ENCODE data around the gene PAPPA.

Gene PAPPA

DNA sequence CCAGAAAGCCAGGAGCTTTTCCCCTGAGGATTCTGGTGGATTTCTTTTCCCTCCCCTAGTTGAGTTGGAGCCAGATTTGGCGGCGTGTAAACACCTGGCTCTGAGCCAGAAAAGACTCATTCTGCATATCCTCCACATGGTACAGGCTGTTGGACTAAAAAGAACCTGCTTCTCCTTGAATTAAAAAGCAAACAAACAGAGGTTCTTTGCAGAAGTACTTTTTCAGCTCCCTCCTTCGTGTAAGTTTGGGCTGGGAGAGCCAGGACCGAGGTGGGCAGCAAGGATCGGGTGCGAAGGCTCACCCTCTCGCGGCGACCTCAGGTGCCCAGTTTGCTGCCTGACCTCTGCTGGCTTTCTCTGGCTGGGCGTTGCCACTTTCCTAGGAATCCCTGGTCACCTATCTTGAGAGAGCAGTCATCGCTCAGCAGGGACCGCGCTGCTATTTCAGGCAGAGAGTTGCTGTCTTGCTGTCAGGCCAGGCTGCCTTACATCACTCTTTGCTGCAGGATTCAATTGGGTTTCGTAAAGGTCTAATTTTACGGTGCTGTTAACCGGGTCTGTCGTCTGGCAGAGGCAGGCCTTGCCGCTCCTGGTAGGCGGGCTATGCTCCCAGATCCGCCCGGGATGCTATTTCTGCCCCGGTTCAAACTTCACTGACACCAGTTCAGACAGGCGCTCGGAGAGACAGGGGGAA is 3.2 kb downstream of the PAPPA start:
- Mint-ChIP-seq H3K4me3 (no peak overlapping the region), H3K4me1 (ENCODE audit: low read depth) (no peaks in the 10 kb centered on the region), H3K36me3 (ENCODE audit: low read depth) (no peaks in the 10 kb centered on the region), H3K27ac (no peak overlapping the region), H3K9me3 (no peaks in the 10 kb centered on the region), H3K27me3 (peaks cover 62% of the 10 kb centered on the region)
- intact Hi-C loops (cut with micrococcal nuclease) = no loop called here

DNA sequence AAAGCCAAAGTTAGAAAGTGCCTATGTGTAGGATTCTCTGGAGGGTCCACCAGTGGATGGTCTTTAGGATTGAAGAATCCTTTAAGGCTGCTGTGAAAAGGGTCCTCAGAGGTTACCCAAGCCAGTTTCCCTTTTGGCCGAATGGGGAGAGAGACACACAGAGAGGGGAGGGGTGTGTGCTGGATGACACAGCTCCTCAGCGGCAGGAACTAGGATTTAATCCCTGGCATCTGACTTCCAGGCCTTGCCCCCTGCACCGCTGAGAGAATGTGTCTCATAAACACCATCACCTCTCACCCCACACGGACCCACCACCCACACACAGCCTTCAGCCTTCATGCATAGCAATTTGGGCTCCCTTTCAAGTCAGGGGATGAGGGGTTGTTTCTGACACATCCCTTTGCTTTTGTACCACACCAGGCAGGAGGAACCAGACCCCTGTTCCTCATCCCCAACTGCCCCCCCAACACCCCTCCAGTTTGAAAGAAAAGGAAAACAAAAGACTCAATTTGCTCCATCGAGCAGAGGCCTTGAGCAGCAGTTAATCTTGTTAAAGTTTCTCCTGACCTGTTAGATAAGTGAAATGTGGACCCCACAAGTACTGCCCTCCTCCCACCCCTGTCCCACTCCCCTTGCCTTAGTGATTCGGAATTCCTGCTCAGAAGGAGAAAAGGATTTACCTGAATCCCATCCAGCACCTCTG is 4.0 kb downstream of the PAPPA start:
- no peaks in the 10 kb centered on the region for H3K4me1 Mint-ChIP-seq (ENCODE audit: low read depth)
- H3K36me3 Mint-ChIP-seq (ENCODE audit: low read depth) = no peaks in the 10 kb centered on the region
- intact Hi-C loops (cut with micrococcal nuclease) = no loop called here
- no peak overlapping the region for H3K27ac Mint-ChIP-seq
- peaks cover 55% of the 10 kb centered on the region for H3K27me3 Mint-ChIP-seq
- H3K9me3 Mint-ChIP-seq = no peaks in the 10 kb centered on the region
- no peak overlapping the region for H3K4me3 Mint-ChIP-seq

DNA sequence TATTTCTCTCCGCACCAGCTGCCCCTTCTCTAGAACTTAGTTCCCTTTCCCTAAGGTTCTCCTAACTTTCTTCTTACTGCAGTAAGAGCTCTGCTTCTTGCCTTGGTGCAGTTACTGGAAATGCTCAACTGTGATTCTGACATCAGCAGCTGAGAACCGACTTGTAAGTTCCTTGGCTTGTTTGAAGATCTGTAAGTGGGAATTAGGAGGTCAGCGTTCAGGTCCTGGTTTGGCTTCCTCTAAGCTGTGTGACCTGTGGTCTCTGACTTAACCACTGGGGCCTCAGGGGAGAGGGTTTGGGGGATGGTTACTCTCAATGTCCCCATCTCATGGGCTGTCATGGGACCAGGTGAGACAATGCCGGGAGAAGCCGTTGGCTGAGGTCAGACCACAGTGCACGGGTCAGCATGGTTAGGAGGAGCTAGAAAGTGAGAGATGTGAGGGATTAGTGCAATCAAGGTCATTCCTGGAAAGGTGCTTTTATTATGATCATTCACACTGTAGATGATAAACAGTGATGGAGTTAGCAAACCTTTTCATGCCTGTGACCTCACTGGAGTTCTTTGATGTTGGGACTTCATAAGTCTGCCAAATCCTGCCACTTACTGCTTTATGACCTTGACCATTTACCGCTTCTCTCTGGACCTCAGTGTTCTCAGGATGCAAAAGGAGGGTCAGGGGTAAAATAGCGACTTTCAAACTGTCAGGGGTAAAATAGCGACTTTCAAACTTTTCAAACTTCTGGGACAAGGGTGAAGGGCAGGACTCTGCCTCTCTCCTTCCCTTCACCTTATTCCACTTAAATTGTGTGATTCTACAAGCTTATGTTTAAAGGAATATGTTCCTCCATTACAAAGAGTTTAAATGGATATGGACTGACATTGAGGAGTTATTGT is 7.3 kb downstream of the PAPPA start:
- Mint-ChIP-seq H3K4me3 (no peak overlapping the region), H3K9me3 (no peaks in the 10 kb centered on the region), H3K4me1 (ENCODE audit: low read depth) (no peaks in the 10 kb centered on the region)

DNA sequence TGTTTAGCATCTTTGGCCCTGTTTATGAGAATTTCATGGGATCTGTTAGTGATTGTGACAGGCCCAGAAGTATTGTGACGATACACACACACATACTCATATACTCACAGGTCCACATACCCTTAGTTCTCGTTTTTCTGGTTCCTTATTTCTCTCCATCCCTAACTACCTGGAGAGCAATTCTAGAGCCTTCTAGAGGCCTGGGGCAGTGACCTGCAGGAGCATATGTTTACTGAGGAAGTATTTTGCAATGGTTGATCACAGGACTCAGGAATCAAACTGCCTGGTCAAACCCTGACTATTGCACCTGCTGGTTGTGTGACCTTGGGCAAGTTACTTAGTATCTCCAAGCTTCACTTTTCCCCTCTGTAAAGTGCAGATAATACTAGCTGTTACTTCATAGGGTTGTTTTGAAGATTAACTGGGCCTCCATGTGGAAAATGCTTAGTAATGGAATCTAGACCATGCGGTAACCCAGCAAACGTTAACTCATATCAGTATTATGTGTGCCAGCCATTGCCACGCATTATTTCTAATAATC is 8.7 kb downstream of the PAPPA start:
- no peaks in the 10 kb centered on the region for H3K36me3 Mint-ChIP-seq (ENCODE audit: low read depth)
- peaks cover 15% of the 10 kb centered on the region for H3K27me3 Mint-ChIP-seq
- intact Hi-C loops (cut with micrococcal nuclease) = no loop called here
- H3K27ac Mint-ChIP-seq = no peak overlapping the region
- no peak overlapping the region for H3K4me3 Mint-ChIP-seq
- no peaks in the 10 kb centered on the region for H3K9me3 Mint-ChIP-seq
- no peaks in the 10 kb centered on the region for H3K4me1 Mint-ChIP-seq (ENCODE audit: low read depth)

More for the DNA sequence above, 7.3 kb downstream of the PAPPA start:
- peaks cover 25% of the 10 kb centered on the region for H3K27me3 Mint-ChIP-seq
- no peak overlapping the region for H3K27ac Mint-ChIP-seq
- H3K36me3 Mint-ChIP-seq (ENCODE audit: low read depth) = no peaks in the 10 kb centered on the region
- intact Hi-C loops (cut with micrococcal nuclease) = no loop called here

DNA sequence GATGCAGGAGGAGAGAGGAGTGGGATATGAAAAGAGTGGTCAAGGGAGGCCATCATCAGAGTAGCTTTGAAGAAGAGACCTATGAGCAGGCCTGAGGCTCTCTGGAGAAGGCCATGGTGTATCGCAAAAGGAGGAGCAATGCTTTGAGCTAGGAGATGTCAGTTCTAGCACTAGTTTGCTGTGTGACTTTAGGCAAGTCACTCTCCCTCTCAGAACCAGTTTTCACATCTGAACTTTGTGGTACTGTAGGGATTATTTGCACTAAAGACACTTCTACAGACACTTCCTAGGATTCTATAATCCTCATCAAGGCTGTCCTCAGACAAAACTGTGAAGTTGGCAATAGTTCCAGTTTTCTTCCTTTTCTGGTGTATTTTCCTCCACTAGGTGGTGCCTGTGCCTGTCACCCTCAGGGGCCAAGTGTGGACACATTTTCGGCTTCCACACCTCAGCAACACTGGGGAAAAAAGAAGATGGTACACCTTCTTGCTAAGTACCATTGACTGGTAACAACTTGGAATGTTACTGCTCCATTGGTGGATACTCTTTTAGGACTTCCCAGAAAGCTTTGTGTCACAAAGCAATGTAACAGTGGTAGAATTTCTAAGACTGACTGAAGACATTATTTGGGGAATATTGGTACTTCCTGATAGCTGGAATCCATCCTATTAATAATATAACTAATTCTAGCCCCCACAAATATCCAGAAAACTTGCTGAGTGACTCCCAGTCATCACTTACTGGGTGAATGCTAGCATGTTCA is 9.9 kb downstream of the PAPPA start:
- H3K36me3 Mint-ChIP-seq (ENCODE audit: low read depth) = no peaks in the 10 kb centered on the region
- H3K9me3 Mint-ChIP-seq = no peaks in the 10 kb centered on the region
- H3K27me3 Mint-ChIP-seq = peaks cover 6% of the 10 kb centered on the region
- intact Hi-C loops (cut with micrococcal nuclease) = no loop called here
- no peak overlapping the region for H3K27ac Mint-ChIP-seq
- no peak overlapping the region for H3K4me3 Mint-ChIP-seq
- H3K4me1 Mint-ChIP-seq (ENCODE audit: low read depth) = no peaks in the 10 kb centered on the region

DNA sequence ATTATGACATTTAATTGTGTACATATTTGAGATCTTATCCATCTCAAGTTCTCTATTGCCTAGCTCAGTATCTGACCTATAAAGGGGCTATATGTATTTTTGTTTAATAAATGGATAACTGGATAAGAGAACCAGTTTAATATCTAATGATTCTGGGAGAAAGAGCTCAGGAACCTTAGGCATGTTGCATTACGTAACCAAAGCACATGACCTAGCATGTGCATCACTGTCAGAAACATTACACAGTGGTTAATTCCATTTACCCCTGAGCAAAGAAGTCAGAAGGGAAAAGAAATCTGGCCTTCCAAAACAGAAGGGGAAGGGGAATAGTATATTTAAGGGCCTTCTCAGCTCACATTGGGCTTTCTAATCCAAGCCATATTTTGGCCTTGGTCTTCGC is 12.3 kb downstream of the PAPPA start:
- peaks cover 2% of the 10 kb centered on the region for H3K27me3 Mint-ChIP-seq
- no peaks in the 10 kb centered on the region for H3K4me1 Mint-ChIP-seq (ENCODE audit: low read depth)
- intact Hi-C loops (cut with micrococcal nuclease) = no loop called here
- no peak overlapping the region for H3K4me3 Mint-ChIP-seq
- no peaks in the 10 kb centered on the region for H3K9me3 Mint-ChIP-seq
- H3K27ac Mint-ChIP-seq = no peak overlapping the region
- H3K36me3 Mint-ChIP-seq (ENCODE audit: low read depth) = no peaks in the 10 kb centered on the region

DNA sequence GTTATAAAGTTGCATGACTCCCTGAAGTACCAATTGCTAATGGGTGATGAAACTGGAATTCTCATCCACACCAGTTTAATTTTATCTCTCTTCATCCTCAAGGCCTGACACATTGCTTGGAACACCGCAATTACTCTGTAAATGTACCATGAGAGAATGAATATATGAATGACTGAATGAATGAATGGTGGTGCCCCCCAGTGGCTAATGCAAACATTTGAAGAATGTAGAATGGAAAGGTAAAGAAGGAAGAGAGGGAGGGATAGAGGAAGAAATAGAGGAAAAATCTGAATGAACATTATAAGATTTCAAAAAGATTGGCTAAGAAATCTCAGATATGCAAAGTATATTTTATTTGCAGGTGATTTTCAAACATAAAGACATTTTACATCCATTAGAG is 13.1 kb downstream of the PAPPA start:
- Mint-ChIP-seq H3K4me1 (ENCODE audit: low read depth) (no peaks in the 10 kb centered on the region), H3K27me3 (peaks cover 2% of the 10 kb centered on the region), H3K36me3 (ENCODE audit: low read depth) (no peaks in the 10 kb centered on the region), H3K27ac (no peak overlapping the region), H3K9me3 (no peaks in the 10 kb centered on the region), H3K4me3 (no peak overlapping the region)
- intact Hi-C loops (cut with micrococcal nuclease) = no loop called here

DNA sequence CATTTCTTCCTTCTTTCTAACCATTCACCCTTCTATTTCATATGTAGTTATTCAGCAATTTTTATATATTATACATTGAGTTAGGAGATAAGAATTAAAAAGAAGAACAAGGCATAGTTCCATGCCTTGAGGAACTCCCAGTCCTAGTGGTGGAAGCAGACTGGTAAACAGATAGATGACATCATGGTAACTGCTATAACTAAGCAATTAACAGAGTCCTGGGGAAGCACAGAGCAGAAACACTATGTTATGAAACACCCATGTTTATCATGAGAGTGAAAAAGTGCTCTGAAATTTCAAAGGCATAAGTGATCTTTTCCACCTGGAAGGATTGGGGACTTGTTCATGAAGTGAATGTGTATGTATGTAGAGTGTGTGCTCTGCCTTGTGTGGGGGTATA is 14.6 kb downstream of the PAPPA start:
- H3K27me3 Mint-ChIP-seq = peaks cover 2% of the 10 kb centered on the region
- H3K36me3 Mint-ChIP-seq (ENCODE audit: low read depth) = no peaks in the 10 kb centered on the region
- intact Hi-C loops (cut with micrococcal nuclease) = no loop called here
- H3K4me1 Mint-ChIP-seq (ENCODE audit: low read depth) = no peaks in the 10 kb centered on the region
- no peak overlapping the region for H3K4me3 Mint-ChIP-seq
- no peaks in the 10 kb centered on the region for H3K9me3 Mint-ChIP-seq
- no peak overlapping the region for H3K27ac Mint-ChIP-seq

DNA sequence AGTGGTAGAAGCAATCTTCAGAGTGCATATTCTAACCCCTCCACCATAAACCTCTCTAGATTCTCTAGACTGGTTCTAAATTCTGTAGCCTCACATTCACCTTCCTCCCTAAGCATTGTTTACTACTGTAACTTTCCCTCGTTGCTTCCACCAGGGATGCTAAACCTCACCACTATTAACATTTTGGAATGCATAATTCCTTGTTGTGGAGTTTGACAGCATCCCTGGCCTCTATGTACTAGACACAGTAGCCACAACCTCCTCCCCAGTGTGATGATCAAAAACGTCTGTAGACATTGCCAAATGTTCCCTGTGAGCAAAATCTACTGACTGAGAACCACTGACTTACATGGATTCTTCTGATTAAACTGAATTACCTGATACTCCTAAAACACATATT is 18.6 kb downstream of the PAPPA start:
- intact Hi-C loops (cut with micrococcal nuclease) = no loop called here
- no peaks in the 10 kb centered on the region for H3K36me3 Mint-ChIP-seq (ENCODE audit: low read depth)
- H3K9me3 Mint-ChIP-seq = no peaks in the 10 kb centered on the region
- no peak overlapping the region for H3K4me3 Mint-ChIP-seq
- H3K4me1 Mint-ChIP-seq (ENCODE audit: low read depth) = no peaks in the 10 kb centered on the region
- no peak overlapping the region for H3K27ac Mint-ChIP-seq
- H3K27me3 Mint-ChIP-seq = no peaks in the 10 kb centered on the region

DNA sequence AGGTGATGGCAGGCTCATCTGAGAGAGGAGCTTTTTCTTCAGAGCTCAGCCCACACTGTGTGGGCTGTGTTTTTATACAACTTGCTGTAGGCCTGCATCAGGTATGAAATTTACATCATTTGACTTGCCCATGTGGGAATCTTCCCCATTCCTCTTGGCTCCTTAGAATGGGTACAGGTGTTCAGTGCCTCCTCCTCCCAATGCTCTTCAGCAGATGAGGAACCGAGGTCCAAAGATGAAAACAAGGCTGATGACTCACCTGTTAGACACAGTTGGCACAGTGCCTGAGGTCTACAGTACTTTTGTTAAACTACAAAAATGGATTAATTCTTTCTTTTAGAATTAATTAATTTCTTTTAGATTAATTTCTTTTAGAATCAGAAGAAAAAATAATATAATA is 20.8 kb downstream of the PAPPA start:
- H3K9me3 Mint-ChIP-seq = no peaks in the 10 kb centered on the region
- H3K4me3 Mint-ChIP-seq = no peak overlapping the region
- intact Hi-C loops (cut with micrococcal nuclease) = no loop called here
- H3K36me3 Mint-ChIP-seq (ENCODE audit: low read depth) = no peaks in the 10 kb centered on the region
- H3K4me1 Mint-ChIP-seq (ENCODE audit: low read depth) = no peaks in the 10 kb centered on the region
- no peak overlapping the region for H3K27ac Mint-ChIP-seq
- H3K27me3 Mint-ChIP-seq = no peaks in the 10 kb centered on the region

DNA sequence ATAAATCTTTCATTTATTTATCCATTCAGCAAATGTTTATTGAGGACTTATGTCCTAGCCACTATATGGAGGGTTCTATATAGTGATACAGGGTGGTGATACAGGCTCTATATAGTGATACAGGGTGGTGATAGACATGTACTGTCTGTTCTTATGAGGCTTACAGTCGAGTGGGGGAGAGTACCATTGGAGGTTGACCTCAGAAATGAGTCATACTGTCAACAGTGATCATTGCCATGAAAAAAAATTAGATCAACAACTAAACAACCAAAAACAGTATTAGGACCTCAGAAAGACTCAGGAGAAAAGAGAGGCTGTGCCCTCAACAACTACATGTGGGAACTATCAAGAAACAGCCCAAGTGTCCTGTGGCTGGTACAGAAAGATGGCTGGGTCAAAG is 22.0 kb downstream of the PAPPA start:
- Mint-ChIP-seq H3K36me3 (ENCODE audit: low read depth) (no peaks in the 10 kb centered on the region), H3K4me1 (ENCODE audit: low read depth) (no peaks in the 10 kb centered on the region), H3K27me3 (no peaks in the 10 kb centered on the region), H3K27ac (no peak overlapping the region), H3K4me3 (no peak overlapping the region), H3K9me3 (no peaks in the 10 kb centered on the region)
- intact Hi-C loops (cut with micrococcal nuclease) = no loop called here

DNA sequence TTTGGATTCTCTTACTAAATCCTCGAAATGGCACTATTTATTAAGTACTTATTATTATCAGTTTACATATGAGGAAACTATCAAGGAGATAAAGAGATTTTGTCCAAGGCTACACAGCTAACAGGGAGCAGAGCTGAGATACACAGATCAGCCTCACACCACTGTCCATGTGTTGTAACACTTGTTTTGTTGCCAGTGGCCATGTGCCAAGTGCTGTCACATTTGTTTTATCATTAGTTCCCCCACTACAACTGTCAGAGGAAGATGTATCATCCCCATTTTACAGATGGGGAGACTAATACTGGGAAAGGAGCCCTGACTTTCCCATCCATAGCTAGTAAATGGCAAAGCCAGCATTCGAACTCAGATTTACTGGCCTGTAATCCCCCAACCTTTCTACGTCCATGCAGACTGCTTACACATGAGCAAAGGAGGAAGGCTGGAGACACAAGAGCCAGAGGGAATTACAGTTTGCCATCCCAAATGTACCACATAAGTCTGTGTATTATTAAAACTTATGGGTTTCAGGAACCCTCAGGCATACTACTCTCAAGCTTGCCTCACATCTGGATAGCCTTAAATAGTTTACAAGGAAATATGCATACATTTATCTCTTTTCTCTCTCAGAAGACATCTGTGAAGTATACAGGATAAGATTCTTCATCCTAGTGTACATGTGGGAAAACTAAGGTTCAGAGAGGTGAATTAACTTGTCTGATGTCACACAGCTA is 25.1 kb downstream of the PAPPA start:
- Mint-ChIP-seq H3K9me3 (no peaks in the 10 kb centered on the region), H3K4me1 (ENCODE audit: low read depth) (no peaks in the 10 kb centered on the region), H3K27ac (no peak overlapping the region), H3K36me3 (ENCODE audit: low read depth) (no peaks in the 10 kb centered on the region), H3K27me3 (no peaks in the 10 kb centered on the region), H3K4me3 (no peak overlapping the region)
- intact Hi-C loops (cut with micrococcal nuclease) = no loop called here

DNA sequence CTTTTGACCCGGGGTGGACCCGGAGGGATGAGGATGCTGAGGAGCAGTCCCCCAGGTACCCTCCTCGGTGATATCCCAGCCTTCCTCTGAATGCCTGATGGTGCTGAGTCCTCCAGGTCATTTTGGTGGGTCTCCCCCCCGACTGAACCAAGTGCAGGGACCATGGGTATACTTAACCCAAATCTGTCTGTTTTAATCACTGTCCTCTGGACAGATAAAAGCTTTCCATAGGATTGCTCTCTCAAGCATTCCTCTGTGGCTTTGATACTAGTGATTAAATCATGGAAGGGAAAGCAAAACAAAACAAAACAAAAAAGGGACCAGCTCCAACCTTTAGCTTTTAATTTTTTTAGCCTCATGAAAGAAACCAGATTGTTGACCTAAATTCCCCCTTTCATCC is 26.0 kb downstream of the PAPPA start:
- no peaks in the 10 kb centered on the region for H3K9me3 Mint-ChIP-seq
- intact Hi-C loops (cut with micrococcal nuclease) = no loop called here
- H3K27ac Mint-ChIP-seq = no peak overlapping the region
- H3K4me1 Mint-ChIP-seq (ENCODE audit: low read depth) = no peaks in the 10 kb centered on the region
- H3K36me3 Mint-ChIP-seq (ENCODE audit: low read depth) = no peaks in the 10 kb centered on the region
- H3K4me3 Mint-ChIP-seq = no peak overlapping the region
- no peaks in the 10 kb centered on the region for H3K27me3 Mint-ChIP-seq
